Endodermal cell (in vitro differentiated cells): ENCODE measurements around the gene USP47. TPM values are rescaled to one million over a fixed set of nuclear protein-coding genes. Genes with fewer than 3 reads are reported as not detected.

Experiments used
- DNase-seq: peaks from one replicate; pipeline ENCODE4 v3.0.0-alpha.2; 2017
- H3K27ac ChIP-seq: 2 replicates; pipeline ENCODE4 v1.5.1; 2013; ENCODE audit warnings: mild to moderate bottlenecking, low read depth, low read length, moderate library complexity
- H3K27me3 ChIP-seq: 2 replicates; pipeline ENCODE4 v1.6.1; 2013; ENCODE audit warnings: mild to moderate bottlenecking, low read length, moderate library complexity; ENCODE audit not compliant: insufficient read depth, control insufficient read depth, poor library complexity, severe bottlenecking
- H3K36me3 ChIP-seq: 2 replicates; pipeline ENCODE4 v1.7.0; 2013; ENCODE audit warnings: mild to moderate bottlenecking, low read length, moderate library complexity; ENCODE audit not compliant: control insufficient read depth, insufficient read depth
- H3K4me1 ChIP-seq: one replicate; pipeline ENCODE4 v1.7.0; 2013; ENCODE audit warnings: low read length; ENCODE audit not compliant: control insufficient read depth, insufficient read depth
- H3K4me3 ChIP-seq: 2 replicates; pipeline ENCODE4 v1.5.1; 2013; ENCODE audit warnings: mild to moderate bottlenecking, low read length, moderate library complexity
- H3K9ac ChIP-seq: 2 replicates; pipeline ENCODE4 v1.6.1; 2013; ENCODE audit warnings: mild to moderate bottlenecking, low read length, moderate library complexity; ENCODE audit not compliant: poor library complexity, severe bottlenecking; ENCODE audit errors: extremely low read depth
- H3K9me3 ChIP-seq: 2 replicates; pipeline ENCODE4 v1.6.1; 2013; ENCODE audit warnings: mild to moderate bottlenecking, low read length, moderate library complexity; ENCODE audit not compliant: control insufficient read depth
- H3K27ac Mint-ChIP-seq: 2 replicates; pipeline ENCODE4 v1.8.0; 2020; ENCODE audit warnings: mixed read lengths
- H3K27me3 Mint-ChIP-seq: 2 replicates; pipeline ENCODE4 v1.8.0; 2021; ENCODE audit warnings: mild to moderate bottlenecking, mixed read lengths; ENCODE audit not compliant: insufficient read depth
- H3K36me3 Mint-ChIP-seq: 2 replicates; pipeline ENCODE4 v1.8.0; 2020; ENCODE audit warnings: low read depth, mixed read lengths
- H3K4me1 Mint-ChIP-seq: 2 replicates; pipeline ENCODE4 v1.8.0; 2020; ENCODE audit warnings: mixed read lengths
- H3K4me3 Mint-ChIP-seq: 2 replicates; pipeline ENCODE4 v1.8.0; 2020; ENCODE audit warnings: mild to moderate bottlenecking, moderate library complexity, mixed read lengths
- H3K9me3 Mint-ChIP-seq: 2 replicates; pipeline ENCODE4 v1.8.0; 2020; ENCODE audit warnings: mild to moderate bottlenecking, mixed read lengths
- WGBS, 2 experiments: methylation state at CpG; one replicate each; pipeline versions ENCODE4 v1.1.5 to v1.1.7; 2013; ENCODE audit warnings: missing lambda C conversion rate in 2 of 2, mixed read lengths in 1 of 2; ENCODE audit not compliant: insufficient coverage in 1 of 2, insufficient read length in 1 of 2; 5-methylcytosine and 5-hydroxymethylcytosine counted together
- total RNA-seq, 2 donors: library from RNA; stranded (reverse); fragmentation: NEBNext Ultra II Directional in 1 of 2; extraction: Animal tissue kit (Norgen Biotek cat#: 25700) in 1 of 2; gene quantifications; 2 replicates in 1 of 2; 3 replicates in 1 of 2; pipeline ENCODE4 v1.2.1, GENCODE V29; 2021
- TF ChIP-seq, protein P1 (sequence below): fragments of 200-600 bp; sonication (generic); conservative IDR thresholded peaks from 2 replicates; pipeline ENCODE4 v1.5.0; 2021; ENCODE audit warnings: antibody characterized with exemption, mild to moderate bottlenecking

Gene USP47
- total RNA-seq, 2 donors from 2014 or later: 26.3 to 26.9 TPM

DNA sequence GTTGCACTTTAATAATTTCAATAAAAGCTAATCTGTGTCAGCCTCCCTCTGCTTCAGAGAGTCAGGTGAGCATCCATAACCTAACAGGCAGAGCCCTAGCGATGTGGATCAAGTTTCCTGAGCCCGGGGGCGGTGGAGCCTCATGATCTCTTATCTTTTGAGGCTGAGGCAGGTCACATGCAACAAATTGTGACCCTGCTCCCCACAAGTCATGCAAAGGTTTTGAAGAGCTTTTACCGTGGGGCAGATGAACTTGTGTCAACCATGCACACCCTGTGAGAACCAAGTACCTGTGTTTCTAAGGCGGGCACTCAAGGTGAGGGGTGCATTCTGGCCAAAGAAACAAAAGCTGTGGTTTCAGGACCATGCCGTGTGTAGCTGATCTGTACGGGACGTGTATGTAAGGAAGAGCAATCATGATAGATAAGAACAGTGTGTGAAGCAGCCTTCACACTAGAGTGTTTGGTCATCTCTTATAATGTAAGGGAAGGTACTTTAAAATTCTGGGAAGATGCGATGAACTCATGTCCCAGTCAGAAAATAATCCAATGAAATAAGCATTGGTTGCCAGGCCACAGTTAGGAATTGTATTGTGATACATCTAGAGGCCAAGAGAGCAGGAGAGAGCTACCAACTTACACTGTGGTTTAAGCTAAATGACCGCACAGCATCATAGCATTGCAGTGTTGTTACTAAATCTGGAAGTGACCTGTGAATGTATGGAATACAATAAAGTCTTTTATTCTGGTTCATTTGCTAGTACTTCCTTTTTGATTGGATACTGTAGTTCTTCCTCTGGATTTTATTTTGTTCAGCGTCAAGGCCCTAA is 116.8 kb downstream of the USP47 start:
- Mint-ChIP-seq H3K36me3 (peaks cover 30% of the 10 kb centered on the region), H3K27me3 (no peaks in the 10 kb centered on the region), H3K4me1 (peaks cover 9% of the 10 kb centered on the region), H3K27ac (no peak overlapping the region), H3K9me3 (no peaks in the 10 kb centered on the region), H3K4me3 (no peak overlapping the region)
- H3K9ac ChIP-seq: no peak overlapping the region
- H3K4me3 ChIP-seq: no peak overlapping the region
- no peaks in the 10 kb centered on the region for H3K27me3 ChIP-seq
- H3K36me3 ChIP-seq: peaks cover 49% of the 10 kb centered on the region
- TF ChIP-seq, protein P1, sequence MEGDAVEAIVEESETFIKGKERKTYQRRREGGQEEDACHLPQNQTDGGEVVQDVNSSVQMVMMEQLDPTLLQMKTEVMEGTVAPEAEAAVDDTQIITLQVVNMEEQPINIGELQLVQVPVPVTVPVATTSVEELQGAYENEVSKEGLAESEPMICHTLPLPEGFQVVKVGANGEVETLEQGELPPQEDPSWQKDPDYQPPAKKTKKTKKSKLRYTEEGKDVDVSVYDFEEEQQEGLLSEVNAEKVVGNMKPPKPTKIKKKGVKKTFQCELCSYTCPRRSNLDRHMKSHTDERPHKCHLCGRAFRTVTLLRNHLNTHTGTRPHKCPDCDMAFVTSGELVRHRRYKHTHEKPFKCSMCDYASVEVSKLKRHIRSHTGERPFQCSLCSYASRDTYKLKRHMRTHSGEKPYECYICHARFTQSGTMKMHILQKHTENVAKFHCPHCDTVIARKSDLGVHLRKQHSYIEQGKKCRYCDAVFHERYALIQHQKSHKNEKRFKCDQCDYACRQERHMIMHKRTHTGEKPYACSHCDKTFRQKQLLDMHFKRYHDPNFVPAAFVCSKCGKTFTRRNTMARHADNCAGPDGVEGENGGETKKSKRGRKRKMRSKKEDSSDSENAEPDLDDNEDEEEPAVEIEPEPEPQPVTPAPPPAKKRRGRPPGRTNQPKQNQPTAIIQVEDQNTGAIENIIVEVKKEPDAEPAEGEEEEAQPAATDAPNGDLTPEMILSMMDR: no peak
- H3K4me1 ChIP-seq: peaks cover 7% of the 10 kb centered on the region
- DNase-seq: no peak
- H3K27ac ChIP-seq: peak overlapping the region; percentile 8
- WGBS, 2 experiments: 94 to 96% methylated on average over 5 to 11 of the region's 11 CpGs
- peaks cover 8% of the 10 kb centered on the region for H3K9me3 ChIP-seq

DNA sequence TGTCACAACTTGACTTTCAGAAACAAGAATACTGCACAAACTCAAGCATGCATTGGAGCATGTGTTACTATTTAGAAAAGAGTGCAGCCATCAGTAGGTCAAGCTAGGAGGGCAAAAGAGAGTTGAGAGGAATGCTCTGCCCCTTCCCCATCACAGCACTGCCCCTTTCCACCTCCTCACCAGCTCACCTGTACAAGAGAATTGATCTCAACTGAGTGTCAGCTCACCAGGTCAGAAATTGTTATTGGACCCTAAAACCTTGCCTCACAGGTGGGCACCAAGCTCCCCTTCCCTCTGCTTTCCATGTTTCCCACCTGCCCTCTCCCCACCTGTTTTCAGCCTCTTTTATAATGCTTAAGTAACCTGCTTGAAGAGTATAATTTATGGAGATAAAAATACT is 117.8 kb downstream of the USP47 start:
- Mint-ChIP-seq H3K4me3 (no peak overlapping the region), H3K4me1 (peaks cover 14% of the 10 kb centered on the region), H3K9me3 (no peaks in the 10 kb centered on the region), H3K27ac (no peak overlapping the region), H3K27me3 (no peaks in the 10 kb centered on the region), H3K36me3 (peaks cover 35% of the 10 kb centered on the region)
- no peak overlapping the region for H3K4me3 ChIP-seq
- H3K27ac ChIP-seq: no peak overlapping the region
- TF ChIP-seq, protein P1: no peak
- peaks cover 8% of the 10 kb centered on the region for H3K4me1 ChIP-seq
- peaks cover 8% of the 10 kb centered on the region for H3K9me3 ChIP-seq
- H3K9ac ChIP-seq: no peak overlapping the region
- H3K27me3 ChIP-seq: no peaks in the 10 kb centered on the region
- DNase-seq: no peak
- peaks cover 43% of the 10 kb centered on the region for H3K36me3 ChIP-seq

DNA sequence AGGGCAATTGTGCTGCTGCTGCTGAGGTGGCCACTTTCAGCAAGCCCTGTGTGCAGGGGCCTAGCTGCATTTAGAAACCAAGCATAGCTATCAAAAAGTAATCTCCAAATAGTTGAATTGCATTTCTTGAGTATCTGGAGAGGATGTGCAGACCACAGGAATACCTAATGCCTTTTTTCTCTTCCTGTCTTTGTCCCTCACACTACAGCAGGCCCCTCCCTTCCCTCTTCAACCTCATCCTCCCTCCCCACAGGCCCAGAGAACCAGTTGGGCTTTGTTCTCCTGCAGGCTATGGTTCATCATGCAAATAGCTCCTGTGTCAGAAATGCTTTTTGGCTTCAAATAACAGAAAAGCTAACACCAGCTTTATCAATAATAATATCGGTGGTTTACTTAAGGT is 118.9 kb downstream of the USP47 start:
- H3K9me3 ChIP-seq: peaks cover 8% of the 10 kb centered on the region
- peaks cover 33% of the 10 kb centered on the region for H3K36me3 ChIP-seq
- H3K4me1 ChIP-seq: peaks cover 8% of the 10 kb centered on the region
- no peak overlapping the region for H3K27ac ChIP-seq
- no peak overlapping the region for H3K9ac ChIP-seq
- H3K9me3 Mint-ChIP-seq: no peaks in the 10 kb centered on the region
- no peak for DNase-seq
- H3K36me3 Mint-ChIP-seq: peaks cover 33% of the 10 kb centered on the region
- no peaks in the 10 kb centered on the region for H3K27me3 Mint-ChIP-seq
- no peak overlapping the region for H3K4me3 Mint-ChIP-seq
- H3K4me1 Mint-ChIP-seq: peaks cover 14% of the 10 kb centered on the region
- no peak overlapping the region for H3K4me3 ChIP-seq
- no peaks in the 10 kb centered on the region for H3K27me3 ChIP-seq
- TF ChIP-seq, protein P1: no peak
- H3K27ac Mint-ChIP-seq: no peak overlapping the region
- WGBS, 2 experiments: 100% methylated on average over 1 of the region's 1 CpG
